ENCODE data around the gene THBS2. TPM values are rescaled to one million over a fixed set of nuclear protein-coding genes. Genes with fewer than 3 reads are reported as not detected.

The THBS2 gene
- polyA plus RNA-seq, 4 donors, result 0.45 to 7.9 (median 2.8) TPM

GRCh38 chr6:169172946-169173345 is 80.7 kb downstream of the THBS2 start:
- Histone ChIP-seq H3K36me3 (ENCODE audit: control insufficient read depth in 3 of 3, insufficient read depth in 2 of 3, low read depth in 1 of 3, low read length in 3 of 3) (no peaks in the 10 kb centered on the region), H3K4me1 (ENCODE audit: control insufficient read depth in 3 of 3, insufficient read depth in 2 of 3, low read depth in 1 of 3, low read length in 2 of 3) (no peaks in the 10 kb centered on the region), H3K27ac (ENCODE audit: low read depth in 1 of 3, low read length in 2 of 3) (no peak overlapping the region), H3K9me3 (ENCODE audit: control insufficient read depth in 2 of 2, insufficient read depth in 1 of 2, low read depth in 1 of 2, low read length in 1 of 2) (no peaks in the 10 kb centered on the region), H3K27me3 (ENCODE audit: control insufficient read depth in 3 of 3, insufficient read depth in 3 of 3, low read length in 3 of 3) (no peaks in the 10 kb centered on the region), H3K4me3 (ENCODE audit: low read depth in 1 of 3, low read length in 3 of 3) (no peak overlapping the region)
- no peak for FAIRE-seq
- DNase-seq, result no peak
- WGBS, 3 donors, result 87 to 91% (median 90%) methylated on average over 9 of the region's 9 CpGs

- H3K36me3 ChIP-seq (ENCODE audit: control insufficient read depth in 3 of 3, insufficient read depth in 2 of 3, low read depth in 1 of 3, low read length in 3 of 3), result no peaks in the 10 kb centered on the region
- no peak overlapping the region for H3K27ac ChIP-seq (ENCODE audit: low read depth in 1 of 3, low read length in 2 of 3)
- no peaks in the 10 kb centered on the region for H3K9me3 ChIP-seq (ENCODE audit: control insufficient read depth in 2 of 2, insufficient read depth in 1 of 2, low read depth in 1 of 2, low read length in 1 of 2)
- no peaks in the 10 kb centered on the region for H3K4me1 ChIP-seq (ENCODE audit: control insufficient read depth in 3 of 3, insufficient read depth in 2 of 3, low read depth in 1 of 3, low read length in 2 of 3)
- H3K4me3 ChIP-seq (ENCODE audit: low read depth in 1 of 3, low read length in 3 of 3), result no peak overlapping the region
- no peaks in the 10 kb centered on the region for H3K27me3 ChIP-seq (ENCODE audit: control insufficient read depth in 3 of 3, insufficient read depth in 3 of 3, low read length in 3 of 3)
- DNase-seq, result no peak
- no peak for FAIRE-seq
- 51 to 63% (median 62%) methylated on average over 12 of the region's 12 CpGs for WGBS, 3 donors
Observed at GRCh38 chr6:169172456-169172855, 81.2 kb downstream of the THBS2 start.

DNA sequence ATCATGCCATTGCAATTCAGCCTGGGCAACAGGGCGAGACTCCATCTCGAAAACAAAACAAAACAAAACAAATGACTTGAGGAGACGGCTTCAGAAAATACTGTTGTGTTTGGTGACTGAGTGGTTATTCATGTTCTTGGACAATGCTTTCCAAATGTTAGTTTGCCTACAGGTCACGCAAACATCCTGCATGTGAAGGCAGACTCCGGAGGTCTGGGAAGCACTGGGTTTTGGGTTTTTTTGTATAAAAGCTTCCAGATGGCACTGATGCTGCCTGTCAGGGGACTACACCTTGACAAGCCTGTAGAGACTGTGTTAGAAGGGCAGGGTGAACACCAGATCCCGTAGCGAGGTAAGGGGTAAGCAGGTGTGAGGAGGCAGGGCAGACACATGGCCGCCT is 81.7 kb downstream of the THBS2 start:
- no peaks in the 10 kb centered on the region for H3K4me1 ChIP-seq (ENCODE audit: control insufficient read depth in 3 of 3, insufficient read depth in 2 of 3, low read depth in 1 of 3, low read length in 2 of 3)
- H3K36me3 ChIP-seq (ENCODE audit: control insufficient read depth in 3 of 3, insufficient read depth in 2 of 3, low read depth in 1 of 3, low read length in 3 of 3), result no peaks in the 10 kb centered on the region
- H3K27ac ChIP-seq (ENCODE audit: low read depth in 1 of 3, low read length in 2 of 3), result no peak overlapping the region
- 82 to 89% (median 87%) methylated on average over 8 of the region's 8 CpGs for WGBS, 3 donors
- H3K4me3 ChIP-seq (ENCODE audit: low read depth in 1 of 3, low read length in 3 of 3), result no peak overlapping the region
- no peak for DNase-seq
- no peaks in the 10 kb centered on the region for H3K9me3 ChIP-seq (ENCODE audit: control insufficient read depth in 2 of 2, insufficient read depth in 1 of 2, low read depth in 1 of 2, low read length in 1 of 2)
- H3K27me3 ChIP-seq (ENCODE audit: control insufficient read depth in 3 of 3, insufficient read depth in 3 of 3, low read length in 3 of 3), result no peaks in the 10 kb centered on the region
- FAIRE-seq, result no peak

GRCh38 chr6:169171016-169171415 is 82.6 kb downstream of the THBS2 start:
- Histone ChIP-seq H3K9me3 (ENCODE audit: control insufficient read depth in 2 of 2, insufficient read depth in 1 of 2, low read depth in 1 of 2, low read length in 1 of 2) (no peaks in the 10 kb centered on the region), H3K4me3 (ENCODE audit: low read depth in 1 of 3, low read length in 3 of 3) (no peak overlapping the region), H3K36me3 (ENCODE audit: control insufficient read depth in 3 of 3, insufficient read depth in 2 of 3, low read depth in 1 of 3, low read length in 3 of 3) (no peaks in the 10 kb centered on the region), H3K27me3 (ENCODE audit: control insufficient read depth in 3 of 3, insufficient read depth in 3 of 3, low read length in 3 of 3) (no peaks in the 10 kb centered on the region), H3K4me1 (ENCODE audit: control insufficient read depth in 3 of 3, insufficient read depth in 2 of 3, low read depth in 1 of 3, low read length in 2 of 3) (no peaks in the 10 kb centered on the region), H3K27ac (ENCODE audit: low read depth in 1 of 3, low read length in 2 of 3) (no peak overlapping the region)
- FAIRE-seq (no peak), DNase-seq (no peak)
- WGBS, 3 donors, result 87 to 92% (median 90%) methylated on average over 15 to 16 of the region's 16 CpGs

- H3K4me3 ChIP-seq (ENCODE audit: low read depth in 1 of 3, low read length in 3 of 3), result no peak overlapping the region
- FAIRE-seq (no peak), DNase-seq (no peak)
- no peaks in the 10 kb centered on the region for H3K27me3 ChIP-seq (ENCODE audit: control insufficient read depth in 3 of 3, insufficient read depth in 3 of 3, low read length in 3 of 3)
- H3K36me3 ChIP-seq (ENCODE audit: control insufficient read depth in 3 of 3, insufficient read depth in 2 of 3, low read depth in 1 of 3, low read length in 3 of 3), result no peaks in the 10 kb centered on the region
- no peaks in the 10 kb centered on the region for H3K9me3 ChIP-seq (ENCODE audit: control insufficient read depth in 2 of 2, insufficient read depth in 1 of 2, low read depth in 1 of 2, low read length in 1 of 2)
- no peaks in the 10 kb centered on the region for H3K4me1 ChIP-seq (ENCODE audit: control insufficient read depth in 3 of 3, insufficient read depth in 2 of 3, low read depth in 1 of 3, low read length in 2 of 3)
- 83 to 92% (median 92%) methylated on average over 11 of the region's 11 CpGs for WGBS, 3 donors
- H3K27ac ChIP-seq (ENCODE audit: low read depth in 1 of 3, low read length in 2 of 3), result no peak overlapping the region
Observed at GRCh38 chr6:169170583-169170955, 83.1 kb downstream of the THBS2 start.

DNA sequence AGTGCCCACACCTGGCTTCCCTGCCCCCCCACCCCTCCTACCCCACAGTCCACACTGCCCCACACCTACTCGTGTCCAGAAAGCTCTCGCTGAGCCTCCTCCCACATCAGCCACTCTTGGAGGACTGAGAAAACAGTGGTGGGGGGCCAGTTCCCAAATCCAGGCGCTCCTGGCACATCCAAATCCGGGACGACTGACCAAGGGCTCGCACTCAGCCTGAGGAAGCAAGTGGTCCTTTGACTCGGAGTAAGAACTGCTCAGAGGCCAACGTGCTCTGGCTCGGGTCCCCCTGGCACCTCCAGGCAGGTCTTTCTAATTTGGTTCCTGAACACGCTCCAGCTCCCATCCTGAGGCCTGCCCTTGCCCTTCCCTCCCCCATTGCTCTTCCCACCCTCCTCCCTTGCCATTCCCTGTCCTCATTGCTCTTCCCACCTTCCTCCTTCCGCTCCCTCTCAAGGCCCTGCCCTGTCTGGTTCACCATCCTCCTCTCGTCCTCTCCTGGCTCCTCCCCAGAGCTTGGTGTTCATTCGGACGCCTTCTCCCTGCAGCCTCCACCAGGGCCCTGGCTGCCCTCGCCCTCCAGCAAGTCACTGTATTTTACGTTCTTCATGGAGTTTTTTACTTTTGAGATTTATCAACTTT is 83.6 kb downstream of the THBS2 start:
- H3K9me3 ChIP-seq (ENCODE audit: control insufficient read depth in 2 of 2, insufficient read depth in 1 of 2, low read depth in 1 of 2, low read length in 1 of 2), result no peaks in the 10 kb centered on the region
- no peak overlapping the region for H3K27ac ChIP-seq (ENCODE audit: low read depth in 1 of 3, low read length in 2 of 3)
- H3K36me3 ChIP-seq (ENCODE audit: control insufficient read depth in 3 of 3, insufficient read depth in 2 of 3, low read depth in 1 of 3, low read length in 3 of 3), result no peaks in the 10 kb centered on the region
- no peak for DNase-seq
- FAIRE-seq, result no peak
- no peaks in the 10 kb centered on the region for H3K27me3 ChIP-seq (ENCODE audit: control insufficient read depth in 3 of 3, insufficient read depth in 3 of 3, low read length in 3 of 3)
- H3K4me3 ChIP-seq (ENCODE audit: low read depth in 1 of 3, low read length in 3 of 3), result no peak overlapping the region
- WGBS, 3 donors, result 83 to 88% (median 84%) methylated on average over 16 of the region's 16 CpGs
- no peaks in the 10 kb centered on the region for H3K4me1 ChIP-seq (ENCODE audit: control insufficient read depth in 3 of 3, insufficient read depth in 2 of 3, low read depth in 1 of 3, low read length in 2 of 3)

- H3K4me1 ChIP-seq (ENCODE audit: control insufficient read depth in 3 of 3, insufficient read depth in 2 of 3, low read depth in 1 of 3, low read length in 2 of 3), result no peaks in the 10 kb centered on the region
- DNase-seq (no peak), FAIRE-seq (no peak)
- H3K9me3 ChIP-seq (ENCODE audit: control insufficient read depth in 2 of 2, insufficient read depth in 1 of 2, low read depth in 1 of 2, low read length in 1 of 2), result peaks cover 0 to 3% of the 10 kb centered on the region in 2 donors
- no peaks in the 10 kb centered on the region for H3K27me3 ChIP-seq (ENCODE audit: control insufficient read depth in 3 of 3, insufficient read depth in 3 of 3, low read length in 3 of 3)
- WGBS, 3 donors, result 68 to 79% (median 72%) methylated on average over 17 of the region's 17 CpGs
- no peaks in the 10 kb centered on the region for H3K36me3 ChIP-seq (ENCODE audit: control insufficient read depth in 3 of 3, insufficient read depth in 2 of 3, low read depth in 1 of 3, low read length in 3 of 3)
- H3K27ac ChIP-seq (ENCODE audit: low read depth in 1 of 3, low read length in 2 of 3), result no peak overlapping the region
- H3K4me3 ChIP-seq (ENCODE audit: low read depth in 1 of 3, low read length in 3 of 3), result no peak overlapping the region
Observed at GRCh38 chr6:169169375-169169774, 84.3 kb downstream of the THBS2 start.

DNA sequence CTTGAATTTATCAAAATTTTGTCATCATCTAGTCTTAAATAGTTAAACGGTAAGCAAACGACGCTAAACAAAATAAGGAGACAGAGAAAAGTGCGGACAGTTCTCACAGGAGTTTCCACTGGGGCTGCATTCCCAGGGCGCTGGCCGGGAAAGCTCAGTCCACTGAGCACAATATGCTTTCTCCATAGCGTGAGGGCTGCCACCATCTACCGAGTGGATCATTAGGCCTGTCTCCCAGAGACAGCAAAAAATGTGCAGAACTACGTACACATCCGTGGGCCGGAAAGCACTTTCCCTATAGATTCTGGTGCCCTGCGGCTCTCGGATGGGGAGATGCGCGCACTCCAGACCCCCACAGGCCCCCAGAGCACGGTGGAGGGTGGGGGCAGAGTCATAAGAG is 84.9 kb downstream of the THBS2 start:
- H3K4me3 ChIP-seq (ENCODE audit: low read depth in 1 of 3, low read length in 3 of 3), result no peak overlapping the region
- H3K27me3 ChIP-seq (ENCODE audit: control insufficient read depth in 3 of 3, insufficient read depth in 3 of 3, low read length in 3 of 3), result no peaks in the 10 kb centered on the region
- H3K27ac ChIP-seq (ENCODE audit: low read depth in 1 of 3, low read length in 2 of 3), result no peak overlapping the region
- 84 to 88% (median 85%) methylated on average over 16 of the region's 16 CpGs for WGBS, 3 donors
- peaks cover 0 to 4% of the 10 kb centered on the region in 2 donors for H3K9me3 ChIP-seq (ENCODE audit: control insufficient read depth in 2 of 2, insufficient read depth in 1 of 2, low read depth in 1 of 2, low read length in 1 of 2)
- FAIRE-seq (no peak), DNase-seq (no peak)
- H3K4me1 ChIP-seq (ENCODE audit: control insufficient read depth in 3 of 3, insufficient read depth in 2 of 3, low read depth in 1 of 3, low read length in 2 of 3), result no peaks in the 10 kb centered on the region
- H3K36me3 ChIP-seq (ENCODE audit: control insufficient read depth in 3 of 3, insufficient read depth in 2 of 3, low read depth in 1 of 3, low read length in 3 of 3), result no peaks in the 10 kb centered on the region

DNA sequence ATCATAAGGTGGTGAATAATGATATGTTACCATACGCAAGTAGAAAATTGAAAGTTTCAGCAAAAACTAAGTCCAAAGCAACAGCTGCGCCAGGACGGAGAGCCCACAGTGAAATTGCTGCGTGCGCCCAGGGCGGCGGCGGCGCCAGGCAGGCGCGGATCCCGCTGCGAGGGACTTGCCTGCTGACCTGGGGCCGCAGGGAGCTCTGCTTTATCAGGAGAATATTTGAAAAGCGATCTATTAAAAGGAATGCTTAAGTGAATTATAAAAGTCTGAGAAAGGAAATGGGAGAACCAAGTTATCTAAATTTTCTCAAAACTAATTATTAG is 85.4 kb downstream of the THBS2 start:
- H3K36me3 ChIP-seq (ENCODE audit: control insufficient read depth in 3 of 3, insufficient read depth in 2 of 3, low read depth in 1 of 3, low read length in 3 of 3), result no peaks in the 10 kb centered on the region
- WGBS, 3 donors, result 94 to 97% (median 96%) methylated on average over 15 of the region's 15 CpGs
- DNase-seq (no peak), FAIRE-seq (no peak)
- no peaks in the 10 kb centered on the region for H3K4me1 ChIP-seq (ENCODE audit: control insufficient read depth in 3 of 3, insufficient read depth in 2 of 3, low read depth in 1 of 3, low read length in 2 of 3)
- peaks cover 0 to 4% of the 10 kb centered on the region in 2 donors for H3K9me3 ChIP-seq (ENCODE audit: control insufficient read depth in 2 of 2, insufficient read depth in 1 of 2, low read depth in 1 of 2, low read length in 1 of 2)
- H3K27ac ChIP-seq (ENCODE audit: low read depth in 1 of 3, low read length in 2 of 3), result no peak overlapping the region
- no peaks in the 10 kb centered on the region for H3K27me3 ChIP-seq (ENCODE audit: control insufficient read depth in 3 of 3, insufficient read depth in 3 of 3, low read length in 3 of 3)
- H3K4me3 ChIP-seq (ENCODE audit: low read depth in 1 of 3, low read length in 3 of 3), result no peak overlapping the region

Measured in small intestine (tissue), 7 donors.